Type B pancreatic cell (in vitro differentiated cells): Measurements from ENCODE around the gene FGF11. TPM values are rescaled to one million over a fixed set of nuclear protein-coding genes. Genes with fewer than 3 reads are reported as not detected.

Source experiments
- DNase-seq: peaks from one replicate; pipeline ENCODE4 v3.0.0; 2021; ENCODE audit warnings: mixed read lengths; ENCODE audit not compliant: unreplicated experiment; ENCODE audit errors: extremely low spot score
- H3K27ac Mint-ChIP-seq: 2 replicates; pipeline ENCODE4 v1.8.0; 2021; ENCODE audit warnings: mild to moderate bottlenecking, mixed read lengths
- H3K27me3 Mint-ChIP-seq: 2 replicates; pipeline ENCODE4 v1.8.0; 2021; ENCODE audit warnings: mixed read lengths
- H3K36me3 Mint-ChIP-seq: 2 replicates; pipeline ENCODE4 v1.8.0; 2021; ENCODE audit warnings: mixed read lengths
- H3K4me1 Mint-ChIP-seq: one replicate; pipeline ENCODE4 v1.8.0; 2021; ENCODE audit warnings: mixed read lengths; ENCODE audit not compliant: unreplicated experiment
- H3K4me3 Mint-ChIP-seq: 2 replicates; pipeline ENCODE4 v1.8.0; 2021; ENCODE audit warnings: mild to moderate bottlenecking, mixed read lengths
- H3K9me3 Mint-ChIP-seq: 2 replicates; pipeline ENCODE4 v1.8.0; 2021; ENCODE audit warnings: mixed read lengths
- CTCF ChIP-seq: fragments of 200-600 bp; sonication (generic); conservative IDR thresholded peaks from 2 replicates; pipeline ENCODE4 v1.5.0; 2021; ENCODE audit warnings: antibody characterized with exemption, mild to moderate bottlenecking
- total RNA-seq: library from RNA; stranded (reverse); gene quantifications from 2 replicates; pipeline ENCODE4 v1.2.1, GENCODE V29; 2021; ENCODE audit warnings: low replicate concordance

FGF11 gene
- total RNA-seq, 1 donor from 2014 or later = 21.8 TPM

DNA sequence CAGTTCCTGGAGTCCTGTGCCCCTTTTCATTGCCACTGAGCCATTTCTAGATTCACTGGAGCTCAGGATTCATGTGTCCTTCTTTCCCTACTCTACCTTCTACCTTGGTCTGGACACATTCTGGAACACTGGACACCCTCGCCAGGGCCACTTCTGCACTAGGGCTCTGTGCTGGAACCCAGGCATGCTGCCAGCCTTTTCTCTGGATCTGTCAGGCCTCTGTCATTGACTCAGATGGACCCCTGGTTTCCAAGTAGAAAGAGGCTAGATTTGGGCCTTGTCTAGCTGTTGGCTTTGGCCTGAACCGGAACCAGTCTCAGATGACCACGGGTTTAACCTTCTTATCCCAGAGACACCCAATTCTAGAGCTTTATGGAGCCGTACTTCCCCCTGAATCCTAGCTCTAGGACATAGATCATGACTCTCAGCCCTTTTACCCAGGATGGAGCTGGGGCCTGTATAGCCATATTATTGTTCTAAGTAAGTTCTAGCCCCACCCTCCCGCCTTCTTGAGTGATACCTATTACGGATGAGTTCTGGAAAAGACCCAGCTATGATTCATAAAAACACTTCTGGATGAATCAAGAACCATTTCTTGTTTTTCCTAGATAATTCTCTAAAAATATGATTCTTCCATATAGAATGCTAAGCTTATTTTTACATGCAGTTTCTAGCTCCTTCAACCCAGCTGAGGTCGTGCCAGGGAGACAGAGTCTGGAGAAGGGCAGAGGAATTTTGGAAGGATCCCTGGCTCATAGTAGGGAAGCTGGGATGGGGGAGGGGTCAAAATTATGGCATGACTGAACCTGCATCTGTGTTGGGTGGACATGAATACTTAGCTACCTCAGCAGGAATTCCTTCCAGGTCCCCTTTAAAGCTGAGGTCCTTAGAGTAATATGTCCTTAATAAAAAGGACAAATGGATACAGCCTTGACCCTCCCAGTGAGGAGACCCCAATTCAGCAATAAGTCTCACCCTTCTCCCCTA is 4.5 kb downstream of the FGF11 start:
- peaks cover 10% of the 10 kb centered on the region for H3K36me3 Mint-ChIP-seq
- H3K4me1 Mint-ChIP-seq = peaks cover 29% of the 10 kb centered on the region
- peaks cover 56% of the 10 kb centered on the region for H3K27me3 Mint-ChIP-seq
- peak overlapping the region; percentile 76 for H3K4me3 Mint-ChIP-seq
- no peak for TF ChIP-seq CTCF
- H3K27ac Mint-ChIP-seq = peak overlapping the region; percentile 82
- no peak for DNase-seq
- no peaks in the 10 kb centered on the region for H3K9me3 Mint-ChIP-seq

DNA sequence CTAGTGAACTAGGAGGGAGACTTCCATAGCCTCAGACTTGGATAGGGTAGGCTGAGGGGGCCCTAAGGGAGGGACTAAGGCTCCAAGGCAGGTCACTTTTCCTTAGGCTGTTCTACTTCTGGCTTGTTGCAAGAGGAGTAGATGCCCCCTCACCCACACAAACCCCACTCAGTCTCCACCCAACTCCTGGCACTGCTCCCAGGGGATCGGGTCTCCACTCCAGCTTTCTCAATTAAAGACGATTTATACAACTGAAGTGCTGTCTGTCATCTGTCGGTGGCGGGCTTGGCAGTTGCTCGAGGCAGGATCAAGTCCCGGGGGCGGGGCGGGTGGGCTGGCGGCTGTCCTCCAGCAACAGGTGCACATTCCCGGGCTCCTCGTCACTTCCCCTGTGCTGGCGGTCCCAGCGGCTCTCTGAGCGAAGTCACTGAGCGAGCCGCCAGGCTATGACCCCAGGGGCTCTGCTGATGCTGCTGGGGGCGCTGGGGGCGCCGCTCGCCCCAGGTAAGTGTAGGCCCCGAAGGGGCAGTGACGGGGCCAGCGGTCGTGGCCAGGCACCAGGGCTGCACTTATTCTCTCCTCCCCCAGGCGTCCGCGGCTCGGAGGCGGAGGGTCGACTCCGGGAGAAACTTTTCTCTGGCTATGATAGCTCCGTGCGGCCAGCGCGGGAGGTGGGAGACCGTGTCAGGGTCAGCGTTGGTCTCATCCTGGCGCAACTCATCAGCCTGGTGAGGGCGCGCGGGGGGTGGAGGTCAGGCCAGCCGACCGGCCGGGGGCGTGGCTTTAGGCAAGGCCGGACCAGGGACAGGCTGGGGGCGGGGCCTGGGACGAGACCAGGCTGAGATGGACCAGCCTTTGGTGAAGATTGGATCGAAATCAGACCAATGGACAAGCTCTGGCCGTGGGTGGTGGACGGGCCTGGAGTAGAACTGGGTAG is 5.6 kb downstream of the FGF11 start, which contains the start of gene CHRNB1:
TSS of gene CHRNB1 (plus strand) at position 380 of the 937 bp plus-strand sequence. CDS start at position 447, 67 bp downstream.
- peak within 1 kb of the TSS; percentile 89 for H3K4me3 Mint-ChIP-seq
- H3K36me3 Mint-ChIP-seq = peaks cover 7% of the 10 kb centered on the region
- H3K27me3 Mint-ChIP-seq = peaks cover 51% of the 10 kb centered on the region
- peak; percentile 49 for TF ChIP-seq CTCF
- no peaks in the 10 kb centered on the region for H3K9me3 Mint-ChIP-seq
- peak within 1 kb of the TSS; percentile 82 for H3K27ac Mint-ChIP-seq
- no peak for DNase-seq
- peaks cover 26% of the 10 kb centered on the region for H3K4me1 Mint-ChIP-seq

- Mint-ChIP-seq H3K9me3 (no peaks in the 10 kb centered on the region), H3K4me1 (peaks cover 26% of the 10 kb centered on the region), H3K36me3 (peaks cover 8% of the 10 kb centered on the region), H3K27ac (peak overlapping the region; percentile 82), H3K4me3 (peak overlapping the region; percentile 89), H3K27me3 (peaks cover 47% of the 10 kb centered on the region)
- no peak for DNase-seq
- TF ChIP-seq CTCF = no peak
Measured at GRCh38 chr17:7445619-7445968, 6.3 kb downstream of the FGF11 start.

GRCh38 chr17:7448461-7448860 is 9.1 kb downstream of the FGF11 start:
- no peak overlapping the region for H3K4me3 Mint-ChIP-seq
- no peaks in the 10 kb centered on the region for H3K9me3 Mint-ChIP-seq
- peaks cover 11% of the 10 kb centered on the region for H3K36me3 Mint-ChIP-seq
- TF ChIP-seq CTCF = no peak
- no peak overlapping the region for H3K27ac Mint-ChIP-seq
- H3K27me3 Mint-ChIP-seq = peaks cover 31% of the 10 kb centered on the region
- DNase-seq = no peak
- peaks cover 17% of the 10 kb centered on the region for H3K4me1 Mint-ChIP-seq

DNA sequence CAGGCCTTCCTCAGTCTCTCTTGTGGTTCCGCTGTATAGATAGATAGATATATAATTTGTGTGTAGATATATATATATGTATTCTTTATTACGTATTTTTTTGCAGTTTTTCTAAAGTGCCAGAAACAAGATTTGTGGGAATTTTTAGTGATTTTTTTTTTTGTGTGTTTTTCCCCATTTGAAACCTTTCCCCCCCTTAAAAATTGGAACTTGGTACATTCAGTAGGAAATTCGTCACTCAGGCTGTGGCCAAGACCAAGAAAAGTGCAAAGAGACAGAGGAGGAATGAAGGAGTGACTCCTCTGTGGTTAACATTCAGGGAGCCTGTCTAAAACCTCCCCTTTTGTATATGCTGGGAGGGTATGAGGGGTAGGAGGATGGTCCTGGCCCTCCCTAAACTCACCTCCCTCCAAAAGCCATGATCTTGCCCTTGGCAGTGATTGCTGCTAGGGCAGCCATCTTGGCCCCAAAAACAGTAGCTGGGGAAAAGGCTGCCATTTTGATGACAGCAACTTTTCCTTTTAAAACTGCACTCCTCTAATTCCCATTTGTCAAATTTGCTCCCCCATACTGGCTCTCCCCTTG is 20.7 kb downstream of the FGF11 start:
- peaks cover 11% of the 10 kb centered on the region for H3K4me1 Mint-ChIP-seq
- peak overlapping the region; percentile 82 for H3K27ac Mint-ChIP-seq
- TF ChIP-seq CTCF = no peak
- no peak for DNase-seq
- no peaks in the 10 kb centered on the region for H3K9me3 Mint-ChIP-seq
- H3K4me3 Mint-ChIP-seq = peak overlapping the region; percentile 30
- peaks cover 8% of the 10 kb centered on the region for H3K36me3 Mint-ChIP-seq
- H3K27me3 Mint-ChIP-seq = no peaks in the 10 kb centered on the region
